CD4-positive, alpha-beta T cell treated with Interleukin-6 at 100 ng/mL for 8 hours (primary cell): Measurements from ENCODE around the gene NFYA.

ENCODE experiments used
- DNase-seq: peaks from one replicate; pipeline ENCODE4 v3.0.0-alpha.2; 2020; ENCODE audit warnings: mixed read lengths, low spot score

NFYA gene

GRCh38 chr6:41047306-41047705 lies 25.5 kb upstream of the NFYA start:
- no peak for DNase-seq

- DNase-seq, result no peak
These were observed 24.7 kb upstream of the NFYA start for GRCh38 chr6:41047745-41048732.

GRCh38 chr6:41049521-41049920 lies 23.3 kb upstream of the NFYA start:
- DNase-seq, result no peak

GRCh38 chr6:41049955-41050354 lies 22.8 kb upstream of the NFYA start:
- DNase-seq, result no peak

- no peak for DNase-seq
These were observed 22.2 kb upstream of the NFYA start for GRCh38 chr6:41050536-41050935.

- peak; percentile 3 for DNase-seq
These were observed 20.9 kb upstream of the NFYA start for GRCh38 chr6:41051873-41052272.

- DNase-seq, result no peak
These were observed 19.7 kb upstream of the NFYA start, which contains the start of gene APOBEC2 for GRCh38 chr6:41053041-41053440. Gene APOBEC2, plus strand, starts transcription at chr6:41053202. Its CDS starts 146 bp downstream, at chr6:41053348.

GRCh38 chr6:41054511-41054910 lies 18.3 kb upstream of the NFYA start:
- DNase-seq, result no peak

- DNase-seq, result no peak
These were observed 17.6 kb upstream of the NFYA start for GRCh38 chr6:41055149-41055548.

GRCh38 chr6:41056768-41057490 lies 15.8 kb upstream of the NFYA start:
- no peak for DNase-seq

- DNase-seq, result no peak
These were observed 14.0 kb upstream of the NFYA start for GRCh38 chr6:41058783-41059181.

GRCh38 chr6:41059556-41059955 lies 13.2 kb upstream of the NFYA start:
- DNase-seq, result no peak

- no peak for DNase-seq
These were observed 11.5 kb upstream of the NFYA start for GRCh38 chr6:41061196-41061726.

GRCh38 chr6:41062056-41062455 lies 10.7 kb upstream of the NFYA start:
- DNase-seq, result no peak

- DNase-seq, result no peak
These were observed 8.9 kb upstream of the NFYA start for GRCh38 chr6:41063884-41064285.

GRCh38 chr6:41064841-41065240 lies 7.9 kb upstream of the NFYA start:
- DNase-seq, result no peak

GRCh38 chr6:41065550-41066026 lies 7.2 kb upstream of the NFYA start:
- DNase-seq, result no peak

- DNase-seq, result peak; percentile 57
These were observed 5.9 kb upstream of the NFYA start for GRCh38 chr6:41066867-41067304.

GRCh38 chr6:41071501-41071922 lies 1.3 kb upstream of the NFYA start:
- peak; percentile 76 for DNase-seq

GRCh38 chr6:41071923-41072835 lies 595 bp upstream of the NFYA start, which contains the start of gene OARD1:
Gene OARD1, minus strand, starts transcription at chr6:41072356. Its CDS starts 722 bp downstream, at chr6:41071634.
- peak; percentile 100 for DNase-seq
